ENCODE data around the gene SRSF2. TPM values are rescaled to one million over a fixed set of nuclear protein-coding genes. Genes with fewer than 3 reads are reported as not detected.
A peak's percentile ranks its signal among the peaks of the same experiment; 100 is the strongest.

Gene SRSF2
- total RNA-seq, 1 donor from 2014 or later = 275 TPM

- DNase-seq (ENCODE audit: low read depth) = no peak
- TF ChIP-seq CTCF (conservative IDR thresholded peaks at IDR 0.05; ENCODE audit: low read depth, low read length) = no peak
- peak within 1 kb of the TSS; percentile 88 for H3K4me3 ChIP-seq (ENCODE audit: low read depth, low read length)
Measured at GRCh38 chr17:76737676-76738467, 741 bp upstream of the SRSF2 start, which contains the start of gene MFSD11. MFSD11 (plus strand) TSS chr17:76738119; CDS start chr17:76738353, 234 bp downstream.

- H3K4me3 ChIP-seq (ENCODE audit: low read depth, low read length) = peak overlapping the region; percentile 88
- DNase-seq (ENCODE audit: low read depth) = no peak
- TF ChIP-seq CTCF (conservative IDR thresholded peaks at IDR 0.05; ENCODE audit: low read depth, low read length) = peak; percentile 5
Measured at GRCh38 chr17:76736349-76737081, 616 bp downstream of the SRSF2 start.

- no peak for DNase-seq (ENCODE audit: low read depth)
Measured at GRCh38 chr17:76735586-76736348, 1.4 kb downstream of the SRSF2 start.

GRCh38 chr17:76735006-76735405 lies 2.1 kb downstream of the SRSF2 start:
- TF ChIP-seq CTCF (conservative IDR thresholded peaks at IDR 0.05; ENCODE audit: low read depth, low read length) = no peak
- H3K4me3 ChIP-seq (ENCODE audit: low read depth, low read length) = peak overlapping the region; percentile 88
- no peak for DNase-seq (ENCODE audit: low read depth)

More at GRCh38 chr17:76735586-76736348, 1.4 kb downstream of the SRSF2 start:
- no peak for TF ChIP-seq CTCF (conservative IDR thresholded peaks at IDR 0.05; ENCODE audit: low read depth, low read length)
- H3K4me3 ChIP-seq (ENCODE audit: low read depth, low read length) = peak overlapping the region; percentile 88

GRCh38 chr17:76734080-76734840 lies 2.9 kb downstream of the SRSF2 start:
- DNase-seq (ENCODE audit: low read depth) = no peak
- no peak for TF ChIP-seq CTCF (conservative IDR thresholded peaks at IDR 0.05; ENCODE audit: low read depth, low read length)

GRCh38 chr17:76733618-76733957 lies 3.5 kb downstream of the SRSF2 start:
- H3K4me3 ChIP-seq (ENCODE audit: low read depth, low read length) = no peak overlapping the region
- TF ChIP-seq CTCF (conservative IDR thresholded peaks at IDR 0.05; ENCODE audit: low read depth, low read length) = no peak

More at GRCh38 chr17:76734080-76734840, 2.9 kb downstream of the SRSF2 start:
- H3K4me3 ChIP-seq (ENCODE audit: low read depth, low read length) = peak overlapping the region; percentile 88

More at GRCh38 chr17:76733618-76733957, 3.5 kb downstream of the SRSF2 start:
- DNase-seq (ENCODE audit: low read depth) = no peak

All from epithelial cell of proximal tubule (primary cell).